Vein endothelial cell (primary cell): ENCODE results near the gene AWAT1. TPM values are rescaled to one million over a fixed set of nuclear protein-coding genes. Genes with fewer than 3 reads are reported as not detected.

Experiments used
- small RNA-seq: library from RNA; depleted of rRNA; stranded (forward); fragments of <200 nt; gene quantifications from one replicate; pipeline ENCODE3, GENCODE V24; 2012
- total RNA-seq: library from RNA; depleted of rRNA; stranded (reverse); fragments of >200 nt; gene quantifications from 2 replicates; pipeline ENCODE4 v1.2.3, GENCODE V29; 2012

Gene AWAT1
- not detected in 2 replicates for total RNA-seq

GRCh38 chrX:70234355-70234754, at the start of gene AWAT1:
Gene AWAT1, plus strand, starts transcription at chrX:70234655. Its CDS starts 41 bp downstream, at chrX:70234696.

GRCh38 chrX:70260104-70260503, 25.6 kb downstream of the AWAT1 start, which contains the start of gene P2RY4:
Gene P2RY4, minus strand, starts transcription at chrX:70260204. Its CDS starts 580 bp downstream, at chrX:70259624.

GRCh38 chrX:70268034-70268433, 33.6 kb downstream of the AWAT1 start, which contains the start of gene ARR3:
Gene ARR3, plus strand, starts transcription at chrX:70268334. Its CDS starts 1,052 bp downstream, at chrX:70269386.

GRCh38 chrX:70281951-70282350, 47.5 kb downstream of the AWAT1 start, which contains the start of gene RAB41:
Gene RAB41, plus strand, starts transcription at chrX:70282172. Its CDS starts 46 bp downstream, at chrX:70282218.

Small RNAs within 50 kb of the gene (small RNA-seq; reads per million reads assigned to genes)
- gene RNA5SP507, result 0.08 reads per million

Other genes starting within 250 kb of the AWAT1 start
- gene AWAT2, start 184.7 kb upstream of the AWAT1 start, total RNA-seq, result under 0.01 and 0.19 TPM in 2 replicates
- not detected in 2 replicates for gene OTUD6A, start 172.2 kb upstream of the AWAT1 start, total RNA-seq
- gene IGBP1, start 101.2 kb upstream of the AWAT1 start, total RNA-seq, result 64.1 and 90.8 TPM in 2 replicates
- not detected in 2 replicates for gene DGAT2L6, start 57.2 kb upstream of the AWAT1 start, total RNA-seq
- gene P2RY4, start 25.5 kb downstream of the AWAT1 start, total RNA-seq, result 0.10 TPM in 1 of 2 replicates, not detected in the other
- gene ARR3, start 33.7 kb downstream of the AWAT1 start, total RNA-seq, result not detected in 2 replicates
- gene RAB41, start 47.5 kb downstream of the AWAT1 start, total RNA-seq, result not detected in 2 replicates
- 34.2 and 45.7 TPM in 2 replicates for gene PDZD11, start 55.3 kb downstream of the AWAT1 start, total RNA-seq
- 7.5 and 15.8 TPM in 2 replicates for gene KIF4A, start 55.4 kb downstream of the AWAT1 start, total RNA-seq
- not detected in 2 replicates for gene GDPD2, start 188.7 kb downstream of the AWAT1 start, total RNA-seq
- gene DLG3, start 210.2 kb downstream of the AWAT1 start, total RNA-seq, result 1.2 and 1.3 TPM in 2 replicates